Activated T-helper 1 cell treated with anti-CD3 and anti-CD28 coated beads, Interleukin-12 subunit alpha, Interleukin-12 subunit beta, Interleukin-2, Interleukin-4 antibody, amounts not matched to agents 30 ng/mL and 10 ng/mL and 1 ng/mL, durations not matched to agents 14 hours and 24 hours and 36 hours (primary cell): ENCODE measurements around the gene DDHD1. TPM values are rescaled to one million over a fixed set of nuclear protein-coding genes. Genes with fewer than 3 reads are reported as not detected.

Experiments
- DNase-seq: peaks from one replicate; pipeline ENCODE4 v3.0.0; 2021; ENCODE audit warnings: low spot score
- H3K27ac Mint-ChIP-seq: one replicate; pipeline ENCODE4 v1.8.0; 2021; ENCODE audit warnings: mild to moderate bottlenecking, mixed read lengths
- H3K27me3 Mint-ChIP-seq: one replicate; pipeline ENCODE4 v1.8.0; 2022; ENCODE audit warnings: mild to moderate bottlenecking, moderate library complexity, mixed read lengths; ENCODE audit not compliant: insufficient read depth
- H3K36me3 Mint-ChIP-seq: one replicate; pipeline ENCODE4 v1.8.0; 2021; ENCODE audit warnings: low read depth, mixed read lengths
- H3K4me1 Mint-ChIP-seq: one replicate; pipeline ENCODE4 v1.8.0; 2021; ENCODE audit warnings: low read depth, mixed read lengths
- H3K4me3 Mint-ChIP-seq: one replicate; pipeline ENCODE4 v1.8.0; 2021; ENCODE audit warnings: mild to moderate bottlenecking, moderate library complexity, mixed read lengths
- H3K9me3 Mint-ChIP-seq: one replicate; pipeline ENCODE4 v1.8.0; 2021; ENCODE audit warnings: mixed read lengths
- intact Hi-C: fragments of 100-400 bp; cut with micrococcal nuclease; formaldehyde crosslinking; loops from one replicate; pipeline ENCODE4 v1.15.1; 2024
- total RNA-seq: library from RNA; stranded (reverse); gene quantifications from 2 replicates; pipeline ENCODE4 v1.2.3, GENCODE V29; 2022

Gene DDHD1
- total RNA-seq, 1 donor from 2014 or later: 85.5 TPM

GRCh38 chr14:52987042-52987441 lies 166.1 kb downstream of the DDHD1 start:
- Mint-ChIP-seq H3K9me3 (no peaks in the 10 kb centered on the region), H3K4me3 (no peak overlapping the region), H3K4me1 (no peaks in the 10 kb centered on the region), H3K27me3 (peaks cover 5% of the 10 kb centered on the region), H3K36me3 (no peaks in the 10 kb centered on the region), H3K27ac (no peak overlapping the region)
- DNase-seq: no peak
- intact Hi-C loops: no loop called here

Other genes starting within 250 kb of the DDHD1 start
- 1.3 and 2.1 TPM in 2 replicates for gene FERMT2, start 202.3 kb downstream of the DDHD1 start, total RNA-seq